HG03108 (cell line): ENCODE results near the gene CMC2.

Experiments
- ATAC-seq: cut with Tn5 transposase; IDR thresholded peaks from one replicate; pipeline ENCODE4 v1.9.1; 2021; ENCODE audit warnings: moderate library complexity; ENCODE audit not compliant: unreplicated experiment

Gene CMC2

GRCh38 chr16:80981103-80981502 is 25.6 kb downstream of the CMC2 start:
- ATAC-seq = no peak

GRCh38 chr16:80976946-80977345 is 29.7 kb downstream of the CMC2 start:
- no peak for ATAC-seq

- no peak for ATAC-seq
Observed at GRCh38 chr16:80974649-80975376, 31.9 kb downstream of the CMC2 start.

- ATAC-seq = no peak
Observed at GRCh38 chr16:80973991-80974390, 32.7 kb downstream of the CMC2 start.

- ATAC-seq = no peak
Observed at GRCh38 chr16:80972611-80973010, 34.1 kb downstream of the CMC2 start.

- peak; percentile 55 for ATAC-seq
Observed at GRCh38 chr16:80971819-80972218, 34.9 kb downstream of the CMC2 start.

GRCh38 chr16:80969114-80969484 is 37.6 kb downstream of the CMC2 start:
- ATAC-seq = no peak

- no peak for ATAC-seq
Observed at GRCh38 chr16:80968386-80969113, 38.1 kb downstream of the CMC2 start.

GRCh38 chr16:80966617-80967016 is 40.1 kb downstream of the CMC2 start:
- no peak for ATAC-seq

GRCh38 chr16:80964351-80964750 is 42.3 kb downstream of the CMC2 start:
- ATAC-seq = no peak

- ATAC-seq = no peak
Observed at GRCh38 chr16:80962879-80963278, 43.8 kb downstream of the CMC2 start.

GRCh38 chr16:80958284-80958683 is 48.4 kb downstream of the CMC2 start:
- ATAC-seq = no peak

- ATAC-seq = no peak
Observed at GRCh38 chr16:80954985-80955384, 51.7 kb downstream of the CMC2 start.

GRCh38 chr16:80948886-80949493 is 57.7 kb downstream of the CMC2 start:
- ATAC-seq = no peak

- no peak for ATAC-seq
Observed at GRCh38 chr16:80947708-80948625, 58.7 kb downstream of the CMC2 start.

- no peak for ATAC-seq
Observed at GRCh38 chr16:80947239-80947638, 59.4 kb downstream of the CMC2 start.

GRCh38 chr16:80946481-80946880 is 60.2 kb downstream of the CMC2 start:
- no peak for ATAC-seq

- ATAC-seq = no peak
Observed at GRCh38 chr16:80940069-80940856, 66.4 kb downstream of the CMC2 start.

GRCh38 chr16:80938879-80939260 is 67.8 kb downstream of the CMC2 start:
- ATAC-seq = no peak
